Measurements from ENCODE around the gene ATRNL1. TPM values are rescaled to one million over a fixed set of nuclear protein-coding genes. Genes with fewer than 3 reads are reported as not detected.

The ATRNL1 gene
- total RNA-seq, 1 experiment from 2014 or later, result 1.3 TPM

- intact Hi-C loops (cut with micrococcal nuclease), result no loop called here
These were observed 782.0 kb downstream of the ATRNL1 start for GRCh38 chr10:115875172-115875571.

More at GRCh38 chr10:115875172-115875571, 782.0 kb downstream of the ATRNL1 start:
- RAD21 ChIA-PET (ENCODE audit: low non-redundant PET in 1 of 2, low total read pairs in 2 of 2, uncharacterized antibody in 2 of 2, unreplicated experiment in 2 of 2), result no interaction called here
- Histone ChIP-seq H3K9me2 (ENCODE audit: insufficient read depth) (no peaks in the 10 kb centered on the region), H3K27me3 (ENCODE audit: insufficient read depth, low read length) (peaks cover 32% of the 10 kb centered on the region; the same call in 1 of the 2 replicates), H3K27ac (ENCODE audit: low read depth, low read length) (no peak overlapping the region), H3K36me3 (ENCODE audit: control insufficient read depth in 1 of 2, insufficient read depth in 2 of 2, low read length in 2 of 2) (no peaks in the 10 kb centered on the region), H3K4me3 (replicated peaks in 1 of 2; ENCODE audit: low read depth in 1 of 2, low read length in 2 of 2) (no peak overlapping the region), H4K20me1 (ENCODE audit: insufficient read depth) (no peaks in the 10 kb centered on the region), H3K9me3 (ENCODE audit: control insufficient read depth in 1 of 2, insufficient read depth in 1 of 2, low read depth in 1 of 2, low read length in 2 of 2) (no peaks in the 10 kb centered on the region), H3K4me2 (ENCODE audit: low read length) (no peak overlapping the region), H3K4me1 (ENCODE audit: control insufficient read depth in 1 of 2, insufficient read depth in 2 of 2, low read length in 2 of 2) (no peaks in the 10 kb centered on the region), H3K79me2 (ENCODE audit: insufficient read depth, low read length) (no peaks in the 10 kb centered on the region), H2AFZ (ENCODE audit: low read depth, low read length, poor library complexity, severe bottlenecking) (no peak overlapping the region), H3K9ac (ENCODE audit: low read length) (no peak overlapping the region)
- no peak for TF ChIP-seq EGR1 (IDR thresholded peaks at IDR 0.05; ENCODE audit: low read depth)
- no peak for TF ChIP-seq CTCF (IDR thresholded peaks at IDR 0.05 in 2 of 3, conservative IDR thresholded peaks at IDR 0.05 in 1 of 3; ENCODE audit: borderline replicate concordance in 1 of 3, insufficient read depth in 1 of 3, low read depth in 2 of 3, low read length in 2 of 3)
- TF ChIP-seq JUND (IDR thresholded peaks at IDR 0.05), result no peak
- no peak for TF ChIP-seq CBX3 (IDR thresholded peaks at IDR 0.05; ENCODE audit: low read depth)
- TF ChIP-seq EZH2phosphoT487 (IDR thresholded peaks at IDR 0.05; ENCODE audit: borderline replicate concordance), result no peak
- no peak for TF ChIP-seq TCF7L2 (IDR thresholded peaks at IDR 0.05; ENCODE audit: borderline replicate concordance, extremely low read depth, insufficient read depth, insufficient read length)
- TF ChIP-seq SP1 (IDR thresholded peaks at IDR 0.05; ENCODE audit: low read depth), result no peak
- no peak for TF ChIP-seq YY1 (IDR thresholded peaks at IDR 0.05; ENCODE audit: extremely low read depth, insufficient replicate concordance, low read depth, low read length)
- no peak for TF ChIP-seq ZBTB33 (IDR thresholded peaks at IDR 0.05; ENCODE audit: extremely low read depth, insufficient replicate concordance, low read length)
- TF ChIP-seq SIN3A (IDR thresholded peaks at IDR 0.05; ENCODE audit: low read depth), result no peak
- no peak for TF ChIP-seq ZNF274 (IDR thresholded peaks at IDR 0.05; ENCODE audit: low read depth, low read length)
- TF ChIP-seq FOSL1 (IDR thresholded peaks at IDR 0.05; ENCODE audit: low read depth), result no peak
- no peak for TF ChIP-seq POLR2AphosphoS5 (IDR thresholded peaks at IDR 0.05; ENCODE audit: low read depth, low read length)
- no peak for TF ChIP-seq CEBPB (IDR thresholded peaks at IDR 0.05; ENCODE audit: low read depth)
- CTCF ChIA-PET, result no interaction called here
- ATAC-seq, result no peak
- BruUV-seq (replicated peaks), result no TSS peak
- no peak for DNase-seq (ENCODE audit: low read depth, low spot score)
- POLR2A ChIA-PET, result no interaction called here
